ENCODE results near the gene MPC1L. TPM values are rescaled to one million over a fixed set of nuclear protein-coding genes. Genes with fewer than 3 reads are reported as not detected.

MPC1L gene
- polyA plus RNA-seq, 1 donor (not counting 4 experiments of a cell fraction or from before 2014, with no cell fraction given), result not detected

- Histone ChIP-seq H3K27ac (ENCODE audit: control insufficient read depth, insufficient read depth, low read length) (no peak overlapping the region), H3K4me1 (ENCODE audit: control insufficient read depth, extremely low read depth, insufficient read depth, low read length) (no peaks in the 10 kb centered on the region), H3K9ac (ENCODE audit: control insufficient read depth, extremely low read depth, insufficient read depth, low read length) (no peak overlapping the region), H2AFZ (ENCODE audit: control insufficient read depth, low read length) (no peak overlapping the region), H3K27me3 (ENCODE audit: control insufficient read depth, extremely low read depth, insufficient read depth, low read length) (no peaks in the 10 kb centered on the region), H3K9me3 (ENCODE audit: control insufficient read depth, low read depth, low read length) (no peaks in the 10 kb centered on the region), H3K4me2 (ENCODE audit: control insufficient read depth, extremely low read depth, insufficient read depth, low read depth, low read length) (no peak overlapping the region), H3K79me2 (ENCODE audit: control insufficient read depth, insufficient read depth, low read length) (no peaks in the 10 kb centered on the region), H3K4me3 (ENCODE audit: control insufficient read depth in 2 of 3, extremely low read depth in 1 of 3, insufficient read depth in 2 of 3, low read depth in 1 of 3, low read length in 3 of 3) (no peak overlapping the region), H3K36me3 (ENCODE audit: control insufficient read depth in 2 of 2, extremely low read depth in 1 of 2, insufficient read depth in 2 of 2, low read length in 2 of 2) (peaks cover 4 to 7% of the 10 kb centered on the region in 2 experiments), H3K9me1 (ENCODE audit: control insufficient read depth, extremely low read depth, insufficient read depth, low read length) (no peaks in the 10 kb centered on the region), H4K20me1 (ENCODE audit: control insufficient read depth, extremely low read depth, insufficient read depth, low read length) (no peaks in the 10 kb centered on the region)
- dilution Hi-C loops (cut with MboI; ENCODE audit: extremely low pct_ligation_motif_present, low sequenced_read_pairs), result no loop called here
- DNase-seq (ENCODE audit: low read depth, low spot score) (no peak), FAIRE-seq (no peak)
- TF ChIP-seq EZH2 (IDR thresholded peaks at IDR 0.05; ENCODE audit: low read length), result no peak
- TF ChIP-seq CTCF (optimal IDR thresholded peaks at IDR 0.05 in 1 of 3, IDR thresholded peaks at IDR 0.05 in 1 of 3, conservative IDR thresholded peaks at IDR 0.05 in 1 of 3; ENCODE audit: extremely low read depth in 1 of 3, insufficient read depth in 2 of 3, low read length in 3 of 3), result no peak
Measured at GRCh38 chrX:40623665-40624064, 437 bp downstream of the MPC1L start.

DNA sequence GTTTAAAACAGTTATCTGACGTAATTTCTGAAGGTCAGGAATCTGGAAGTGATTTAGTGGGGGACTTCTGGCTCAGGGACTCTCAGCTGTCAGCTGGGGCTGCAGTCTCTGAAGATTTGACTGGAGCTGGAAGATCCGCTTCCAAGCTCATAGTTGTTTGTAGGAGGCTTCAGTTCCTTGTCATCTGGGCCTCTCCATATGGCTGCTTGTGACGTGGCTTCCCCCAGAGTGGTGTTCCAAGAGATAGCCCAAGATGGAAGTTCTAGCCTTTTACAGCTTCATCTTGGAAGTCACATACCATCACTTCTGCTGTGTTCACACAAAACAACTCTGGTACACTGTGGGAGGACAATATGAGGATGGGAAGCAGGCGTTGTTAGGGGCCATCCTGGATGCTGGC is 2.1 kb downstream of the MPC1L start:
- Histone ChIP-seq H4K20me1 (ENCODE audit: control insufficient read depth, extremely low read depth, insufficient read depth, low read length) (no peaks in the 10 kb centered on the region), H2AFZ (ENCODE audit: control insufficient read depth, low read length) (no peak overlapping the region), H3K4me1 (ENCODE audit: control insufficient read depth, extremely low read depth, insufficient read depth, low read length) (no peaks in the 10 kb centered on the region), H3K9ac (ENCODE audit: control insufficient read depth, extremely low read depth, insufficient read depth, low read length) (no peak overlapping the region), H3K36me3 (ENCODE audit: control insufficient read depth in 2 of 2, extremely low read depth in 1 of 2, insufficient read depth in 2 of 2, low read length in 2 of 2) (peaks cover 9 to 13% of the 10 kb centered on the region in 2 experiments), H3K9me3 (ENCODE audit: control insufficient read depth, low read depth, low read length) (no peaks in the 10 kb centered on the region), H3K79me2 (ENCODE audit: control insufficient read depth, insufficient read depth, low read length) (no peaks in the 10 kb centered on the region), H3K27ac (ENCODE audit: control insufficient read depth, insufficient read depth, low read length) (no peak overlapping the region), H3K4me3 (ENCODE audit: control insufficient read depth in 2 of 3, extremely low read depth in 1 of 3, insufficient read depth in 2 of 3, low read depth in 1 of 3, low read length in 3 of 3) (no peak overlapping the region), H3K27me3 (ENCODE audit: control insufficient read depth, extremely low read depth, insufficient read depth, low read length) (no peaks in the 10 kb centered on the region), H3K4me2 (ENCODE audit: control insufficient read depth, extremely low read depth, insufficient read depth, low read depth, low read length) (no peak overlapping the region), H3K9me1 (ENCODE audit: control insufficient read depth, extremely low read depth, insufficient read depth, low read length) (no peaks in the 10 kb centered on the region)
- no peak for FAIRE-seq
- TF ChIP-seq EZH2 (IDR thresholded peaks at IDR 0.05; ENCODE audit: low read length) (no peak), CTCF (optimal IDR thresholded peaks at IDR 0.05 in 1 of 3, IDR thresholded peaks at IDR 0.05 in 1 of 3, conservative IDR thresholded peaks at IDR 0.05 in 1 of 3; ENCODE audit: extremely low read depth in 1 of 3, insufficient read depth in 2 of 3, low read length in 3 of 3) (no peak)
- dilution Hi-C loops (cut with MboI; ENCODE audit: extremely low pct_ligation_motif_present, low sequenced_read_pairs), result no loop called here
- DNase-seq (ENCODE audit: low read depth, low spot score), result no peak
